Right lobe of liver (tissue), 6 donors: ENCODE measurements around the gene PTGR2. TPM values are rescaled to one million over a fixed set of nuclear protein-coding genes. Genes with fewer than 3 reads are reported as not detected.
A peak's percentile ranks its signal among the peaks of the same experiment; 100 is the strongest.

Experiments
- ATAC-seq, 4 donors: fragments of 200-7000 bp; cut with Tn5 transposase; one replicate each; pipeline ENCODE4 v1.9.1; 2020; ENCODE audit warnings: mild to moderate bottlenecking in 4 of 4, moderate library complexity in 4 of 4
- DNase-seq, 3 donors: peaks; one replicate each; pipeline ENCODE4 v3.0.0-alpha.2; 2020
- H3K27ac ChIP-seq, 3 donors: fragments of 200-600 bp; one replicate each; pipeline ENCODE4 v1.8.0; 2022
- H3K27me3 ChIP-seq, 2 donors: fragments of 200-600 bp; one replicate each; pipeline ENCODE4 v1.8.0; 2022
- H3K36me3 ChIP-seq, 4 donors: fragments of 200-600 bp; sonication (generic) in 1 of 4; one replicate each; pipeline versions ENCODE4 v1.5.1 to v1.8.0; 2017 to 2022; ENCODE audit warnings: control low read depth in 1 of 4
- H3K4me1 ChIP-seq, 4 donors: fragments of 200-600 bp; sonication (generic) in 1 of 4; one replicate each; pipeline versions ENCODE4 v1.5.1 to v1.8.0; 2017 to 2022; ENCODE audit warnings: control low read depth in 1 of 4
- H3K4me3 ChIP-seq, 3 donors: fragments of 200-600 bp; one replicate each; pipeline ENCODE4 v1.8.0; 2022
- H3K9me3 ChIP-seq, 4 donors: fragments of 200-600 bp; sonication (generic) in 1 of 4; one replicate each; pipeline versions ENCODE4 v1.5.1 to v1.8.0; 2017 to 2022; ENCODE audit warnings: control low read depth in 1 of 4
- POLR2A ChIP-seq: fragments of 450-650 bp; IDR thresholded peaks from one replicate; pipeline ENCODE4 v1.6.1; 2017; ENCODE audit warnings: antibody characterized with exemption, mild to moderate bottlenecking
- WGBS: methylation state at CpG from one replicate; pipeline ENCODE4 v1.1.6; 2018; ENCODE audit warnings: low coverage, low lambda C conversion rate; ENCODE audit not compliant: insufficient coverage; ENCODE audit errors: missing lambda C conversion rate; 5-methylcytosine and 5-hydroxymethylcytosine counted together
- intact Hi-C, 2 donors: fragments of 100-400 bp; cut with DNase I; formaldehyde crosslinking; loops; one replicate each; pipeline versions ENCODE4 v1.11.2 to v1.14.1; 2022
- total RNA-seq, 6 experiments: library from RNA; depleted of rRNA in 2 of 6; stranded (reverse); fragments of >200 nt in 2 of 6; fragmentation: NEBNext Ultra II Directional in 3 of 6; extraction: Animal tissue kit (Norgen Biotek cat#: 25700) in 3 of 6; gene quantifications; one replicate each; pipeline versions ENCODE4 v1.1.0 to v1.2.4, GENCODE V29; 2016 to 2023
- TF ChIP-seq, protein P1 (sequence below), 4 donors: fragments of 200-600 bp in 3 of 4; fragments of 450-650 bp in 1 of 4; IDR thresholded peaks; one replicate each; pipeline versions ENCODE4 v1.5.1 to v1.8.0; 2016 to 2022; ENCODE audit warnings: antibody characterized with exemption in 4 of 4, mild to moderate bottlenecking in 2 of 4
- donor health status: DM: no; HTN: yes; CAD: no.
- donor health status: DM: no; HTN: no; CAD: no.
- donor health status: DM: no; HTN: no; CAD: no.
- donor health status: DM: no; HTN: yes; CAD: no.
- donor health status: DM: no; HTN: yes; CAD: no.

PTGR2 gene
- total RNA-seq, 6 experiments from 2014 or later, result 8.0 to 22.4 (median 12.4) TPM

- no peak for ATAC-seq
- no peak for DNase-seq
- H3K4me3 ChIP-seq, result no peak overlapping the region
- H3K36me3 ChIP-seq, result no peaks in the 10 kb centered on the region
- 56% methylated on average over 6 of the region's 6 CpGs for WGBS
- no peaks in the 10 kb centered on the region for H3K4me1 ChIP-seq
- no peaks in the 10 kb centered on the region for H3K9me3 ChIP-seq
- TF ChIP-seq, protein P1, sequence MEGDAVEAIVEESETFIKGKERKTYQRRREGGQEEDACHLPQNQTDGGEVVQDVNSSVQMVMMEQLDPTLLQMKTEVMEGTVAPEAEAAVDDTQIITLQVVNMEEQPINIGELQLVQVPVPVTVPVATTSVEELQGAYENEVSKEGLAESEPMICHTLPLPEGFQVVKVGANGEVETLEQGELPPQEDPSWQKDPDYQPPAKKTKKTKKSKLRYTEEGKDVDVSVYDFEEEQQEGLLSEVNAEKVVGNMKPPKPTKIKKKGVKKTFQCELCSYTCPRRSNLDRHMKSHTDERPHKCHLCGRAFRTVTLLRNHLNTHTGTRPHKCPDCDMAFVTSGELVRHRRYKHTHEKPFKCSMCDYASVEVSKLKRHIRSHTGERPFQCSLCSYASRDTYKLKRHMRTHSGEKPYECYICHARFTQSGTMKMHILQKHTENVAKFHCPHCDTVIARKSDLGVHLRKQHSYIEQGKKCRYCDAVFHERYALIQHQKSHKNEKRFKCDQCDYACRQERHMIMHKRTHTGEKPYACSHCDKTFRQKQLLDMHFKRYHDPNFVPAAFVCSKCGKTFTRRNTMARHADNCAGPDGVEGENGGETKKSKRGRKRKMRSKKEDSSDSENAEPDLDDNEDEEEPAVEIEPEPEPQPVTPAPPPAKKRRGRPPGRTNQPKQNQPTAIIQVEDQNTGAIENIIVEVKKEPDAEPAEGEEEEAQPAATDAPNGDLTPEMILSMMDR (IDR thresholded peaks at IDR 0.05), result no peak
- no peak for TF ChIP-seq POLR2A
- H3K27me3 ChIP-seq, result no peaks in the 10 kb centered on the region
- intact Hi-C loops, result no loop called here
- H3K27ac ChIP-seq, result no peak overlapping the region
These were observed 42.2 kb upstream of the PTGR2 start for GRCh38 chr14:73809391-73809790.

DNA sequence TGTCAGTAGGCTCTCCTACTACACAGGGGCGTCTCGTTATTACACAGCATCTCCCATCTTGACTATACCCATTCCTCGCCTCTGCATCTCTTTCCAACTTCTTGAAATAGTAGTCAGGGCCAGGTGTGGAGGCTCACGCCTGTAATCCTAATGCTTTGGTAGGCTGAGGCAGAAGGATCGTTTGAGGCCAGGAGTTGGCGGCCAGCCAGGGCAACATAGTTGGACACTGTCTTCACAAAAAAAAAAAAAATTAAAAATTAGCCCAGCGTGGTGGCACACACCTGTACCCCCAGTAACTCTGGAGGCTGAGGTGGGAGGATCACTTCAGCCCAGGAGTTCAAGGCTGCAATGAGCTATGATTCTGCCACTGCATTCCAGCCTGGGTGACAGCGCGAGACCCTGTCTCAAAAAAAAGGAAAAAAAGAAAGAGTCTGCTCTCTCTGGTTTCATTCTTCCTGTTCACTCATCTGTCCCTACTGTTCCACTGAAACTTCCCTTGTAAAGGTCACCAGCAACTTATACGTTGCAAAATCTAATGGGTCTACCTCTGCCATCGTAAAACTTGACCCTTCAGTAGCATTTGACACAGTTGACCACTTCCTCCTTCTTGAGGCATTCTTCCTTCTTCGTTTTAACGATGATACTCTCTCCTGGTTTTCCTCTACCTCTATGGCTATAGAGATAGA lies 41.0 kb upstream of the PTGR2 start:
- ATAC-seq, result peak in 2 of 4 donors; percentile 34 to 35
- DNase-seq, result no peak
- 78% methylated on average over 11 of the region's 13 CpGs for WGBS

DNA sequence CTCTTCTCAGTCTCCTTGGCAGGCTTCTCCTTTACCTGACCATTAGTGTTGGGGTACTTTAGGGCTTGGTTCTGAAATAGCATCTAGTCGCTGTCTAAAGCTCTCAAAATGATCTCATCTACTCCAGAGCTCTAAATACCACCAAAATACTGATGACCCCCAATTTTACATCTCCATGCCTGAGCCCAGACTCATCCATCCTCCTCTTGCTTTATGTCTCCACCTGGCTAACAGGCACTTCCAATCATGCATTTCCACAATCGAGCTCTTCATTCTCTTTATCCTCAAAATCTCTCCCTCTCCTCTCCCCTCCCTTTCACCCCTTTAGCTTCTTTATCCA lies 40.5 kb upstream of the PTGR2 start:
- Histone ChIP-seq H3K4me3 (no peak overlapping the region), H3K36me3 (no peaks in the 10 kb centered on the region), H3K4me1 (no peaks in the 10 kb centered on the region), H3K9me3 (no peaks in the 10 kb centered on the region), H3K27me3 (no peaks in the 10 kb centered on the region), H3K27ac (no peak overlapping the region)
- TF ChIP-seq, protein P1 (IDR thresholded peaks at IDR 0.05), result no peak
- TF ChIP-seq POLR2A, result no peak
- 77% methylated on average over 2 of the region's 2 CpGs for WGBS
- DNase-seq (no peak), ATAC-seq (no peak)
- intact Hi-C loops, result no loop called here

More for the DNA sequence above, 41.0 kb upstream of the PTGR2 start:
- Histone ChIP-seq H3K4me3 (no peak overlapping the region), H3K9me3 (no peaks in the 10 kb centered on the region), H3K27me3 (no peaks in the 10 kb centered on the region), H3K36me3 (no peaks in the 10 kb centered on the region), H3K4me1 (no peaks in the 10 kb centered on the region), H3K27ac (no peak overlapping the region)
- intact Hi-C loops, result no loop called here
- TF ChIP-seq, protein P1 (IDR thresholded peaks at IDR 0.05), result no peak
- no peak for TF ChIP-seq POLR2A

DNA sequence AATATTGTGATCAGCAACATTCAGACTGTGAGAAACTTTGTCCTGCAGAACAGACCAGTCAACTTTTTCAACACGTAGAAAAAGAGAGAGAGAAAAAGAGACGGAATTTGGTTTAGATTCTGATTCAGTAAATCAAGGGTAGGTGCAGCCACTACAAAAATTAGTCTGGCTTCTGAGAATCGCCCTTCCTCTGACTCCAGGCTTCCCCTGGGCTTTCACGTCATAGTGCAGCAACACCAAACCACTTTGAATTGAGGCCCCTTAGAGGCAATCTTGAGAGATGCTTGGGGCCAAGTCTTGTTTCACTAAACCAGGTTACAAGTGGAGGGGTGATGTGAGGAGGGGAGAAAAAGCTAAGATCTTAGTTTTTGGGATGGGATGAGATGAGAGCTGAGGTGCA lies 37.5 kb upstream of the PTGR2 start:
- no peaks in the 10 kb centered on the region for H3K27me3 ChIP-seq
- ATAC-seq (no peak), DNase-seq (no peak)
- H3K36me3 ChIP-seq, result no peaks in the 10 kb centered on the region
- no peaks in the 10 kb centered on the region for H3K4me1 ChIP-seq
- H3K4me3 ChIP-seq, result no peak overlapping the region
- intact Hi-C loops, result no loop called here
- no peaks in the 10 kb centered on the region for H3K9me3 ChIP-seq
- WGBS, result 56% methylated on average over 4 of the region's 4 CpGs
- no peak overlapping the region for H3K27ac ChIP-seq
- TF ChIP-seq, protein P1 (IDR thresholded peaks at IDR 0.05), result no peak
- TF ChIP-seq POLR2A, result no peak
